A673 (cell line): ENCODE results near the gene FOXC1.

Experiments
- EZH2 ChIP-seq: fragments of 200-600 bp; sonication (generic); IDR thresholded peaks from 2 replicates; pipeline ENCODE4 v1.6.1; 2017; ENCODE audit warnings: borderline replicate concordance, low read depth, mild to moderate bottlenecking, mixed read lengths, antibody characterized with exemption, low read length; ENCODE audit not compliant: poor library complexity, severe bottlenecking
- TF ChIP-seq, protein P1 (sequence below): fragments of 300-800, 200-600 bp; sonication (generic); conservative IDR thresholded peaks from 2 replicates; pipeline ENCODE4 v1.5.1; 2017; ENCODE audit warnings: low read depth, mild to moderate bottlenecking, antibody characterized with exemption, low read length, moderate library complexity, mixed read lengths

DNA sequence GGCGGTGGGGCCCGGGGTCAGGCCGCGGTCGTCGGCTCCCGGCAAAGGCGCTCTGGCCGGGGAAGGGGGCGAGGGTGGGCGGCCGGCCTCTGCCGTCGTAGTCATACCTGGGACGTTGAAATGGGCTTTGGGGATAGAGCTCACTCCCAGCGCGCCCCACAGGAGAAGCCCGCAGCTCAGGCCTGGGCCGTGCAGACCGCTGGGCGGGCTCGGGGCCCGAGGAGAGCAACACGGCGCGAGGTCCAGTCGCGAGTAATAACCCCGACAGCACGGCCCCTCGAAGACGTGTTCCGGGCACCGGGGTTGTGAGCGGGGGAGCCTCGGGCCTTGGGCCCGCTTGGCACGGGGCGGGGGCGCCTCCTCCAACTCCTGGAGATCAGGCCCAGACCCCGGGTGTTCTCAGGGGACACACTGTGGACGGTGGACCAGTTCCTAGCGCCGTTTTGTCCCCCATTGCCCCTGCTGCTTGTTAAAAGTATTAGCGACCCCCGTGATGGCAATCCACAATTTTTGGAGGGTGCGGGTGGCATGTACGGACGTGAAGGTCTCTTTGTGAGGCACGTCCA, 10.9 kb downstream of the FOXC1 start:
- TF ChIP-seq, protein P1, sequence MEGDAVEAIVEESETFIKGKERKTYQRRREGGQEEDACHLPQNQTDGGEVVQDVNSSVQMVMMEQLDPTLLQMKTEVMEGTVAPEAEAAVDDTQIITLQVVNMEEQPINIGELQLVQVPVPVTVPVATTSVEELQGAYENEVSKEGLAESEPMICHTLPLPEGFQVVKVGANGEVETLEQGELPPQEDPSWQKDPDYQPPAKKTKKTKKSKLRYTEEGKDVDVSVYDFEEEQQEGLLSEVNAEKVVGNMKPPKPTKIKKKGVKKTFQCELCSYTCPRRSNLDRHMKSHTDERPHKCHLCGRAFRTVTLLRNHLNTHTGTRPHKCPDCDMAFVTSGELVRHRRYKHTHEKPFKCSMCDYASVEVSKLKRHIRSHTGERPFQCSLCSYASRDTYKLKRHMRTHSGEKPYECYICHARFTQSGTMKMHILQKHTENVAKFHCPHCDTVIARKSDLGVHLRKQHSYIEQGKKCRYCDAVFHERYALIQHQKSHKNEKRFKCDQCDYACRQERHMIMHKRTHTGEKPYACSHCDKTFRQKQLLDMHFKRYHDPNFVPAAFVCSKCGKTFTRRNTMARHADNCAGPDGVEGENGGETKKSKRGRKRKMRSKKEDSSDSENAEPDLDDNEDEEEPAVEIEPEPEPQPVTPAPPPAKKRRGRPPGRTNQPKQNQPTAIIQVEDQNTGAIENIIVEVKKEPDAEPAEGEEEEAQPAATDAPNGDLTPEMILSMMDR: no peak
- no peak for TF ChIP-seq EZH2
